NCI-H748 treated with DMSO at 0.1 percent for 48 hours (cell line): ENCODE results near the gene TMEM35B.
A peak's percentile ranks its signal among the peaks of the same experiment; 100 is the strongest.
"Not testable (repeated sequence)": the region's sequence is repeated elsewhere in the genome, so short reads cannot be mapped to it uniquely, and the experiment has no call there.

Experiments used
- DNase-seq: peaks from one replicate; lab custom pipeline; 2025; lab: John Stamatoyannopoulos, UW

TMEM35B gene

GRCh38 chr1:34975771-34976170 lies 9.4 kb downstream of the TMEM35B start:
- DNase-seq = no peak

DNA sequence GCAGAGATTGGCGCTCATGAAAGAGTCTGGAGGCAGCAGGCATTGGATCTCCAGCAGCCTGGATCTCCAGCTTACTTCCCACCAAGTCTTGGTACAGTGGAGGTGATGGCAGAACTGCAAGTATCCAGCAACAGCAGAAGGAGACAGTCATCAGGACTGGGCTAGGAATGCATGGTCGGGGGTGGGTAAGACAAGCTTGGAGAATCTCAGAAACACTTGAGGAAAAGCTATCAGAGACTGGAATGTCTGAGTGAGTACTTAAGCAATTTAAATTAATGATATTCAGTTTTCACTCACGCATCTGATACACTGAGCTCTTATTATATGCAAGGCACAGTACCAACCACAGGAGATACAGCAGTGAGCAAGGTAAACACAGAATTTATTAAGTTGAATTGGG lies 9.8 kb downstream of the TMEM35B start:
- DNase-seq = no peak

GRCh38 chr1:34974626-34975025 lies 10.5 kb downstream of the TMEM35B start:
- no peak for DNase-seq

DNA sequence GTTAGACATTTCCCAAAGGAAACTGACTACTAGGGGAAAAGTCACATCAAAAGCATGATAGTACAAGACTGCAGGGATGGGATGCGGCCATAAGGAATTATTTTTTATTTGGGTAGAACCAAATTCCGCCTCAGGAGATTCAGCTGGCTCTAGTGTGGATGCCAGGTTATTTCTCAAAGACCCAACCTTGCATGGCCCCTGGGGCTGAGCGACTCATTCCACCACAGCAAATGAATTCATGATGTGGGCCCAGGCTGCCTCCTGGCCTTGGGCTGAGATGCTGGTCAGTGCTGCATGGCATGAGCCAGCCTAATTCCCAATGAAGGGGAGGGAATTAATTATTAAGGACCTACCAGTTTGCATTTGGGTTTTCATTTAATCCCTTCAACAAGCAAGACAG lies 11.8 kb downstream of the TMEM35B start:
- DNase-seq = no peak

GRCh38 chr1:34970829-34971228 lies 14.3 kb downstream of the TMEM35B start:
- peak; percentile 49 for DNase-seq

DNA sequence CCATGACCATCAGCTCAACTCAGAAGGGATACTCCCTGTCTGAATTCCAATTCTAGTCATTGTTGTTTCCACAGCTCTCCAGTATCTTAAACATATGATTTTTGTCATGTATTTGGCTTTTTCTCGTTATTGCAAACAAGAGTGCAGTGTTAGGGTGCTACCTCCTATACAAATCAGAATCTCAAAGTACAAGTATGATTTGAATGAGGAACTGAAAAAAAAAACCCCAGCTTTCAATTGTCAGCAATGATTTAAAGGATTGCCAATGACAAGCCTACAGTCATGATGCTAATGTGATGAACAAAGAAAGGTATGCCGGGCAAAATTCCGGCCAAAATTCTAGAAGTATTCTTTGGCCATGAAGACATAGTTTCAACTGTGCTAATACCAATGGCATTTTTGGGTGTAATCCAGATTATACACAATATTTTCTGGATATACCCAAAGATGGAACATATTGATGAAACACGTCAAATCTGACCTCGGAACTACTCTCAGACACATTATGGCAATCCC lies 14.9 kb downstream of the TMEM35B start:
- DNase-seq = no peak

GRCh38 chr1:34968297-34968696 lies 16.9 kb downstream of the TMEM35B start:
- DNase-seq = not testable (repeated sequence)

DNA sequence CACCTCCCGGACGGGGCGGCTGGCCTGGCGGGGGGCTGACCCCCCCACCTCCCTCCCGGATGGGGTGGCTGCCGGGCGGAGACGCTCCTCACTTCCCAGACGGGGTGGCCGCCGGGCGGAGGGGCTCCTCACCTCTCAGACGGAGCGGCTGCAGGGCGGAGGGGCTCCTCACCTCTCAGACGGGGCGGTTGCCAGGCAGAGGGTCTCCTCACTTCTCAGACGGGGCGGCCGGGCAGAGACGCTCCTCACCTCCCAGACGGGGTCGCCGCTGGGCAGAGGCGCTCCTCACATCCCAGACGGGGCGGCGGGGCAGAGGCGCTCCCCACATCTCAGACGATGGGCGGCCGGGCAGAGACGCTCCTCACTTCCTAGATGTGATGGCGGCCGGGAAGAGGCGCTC lies 17.5 kb downstream of the TMEM35B start:
- not testable (repeated sequence) for DNase-seq

GRCh38 chr1:34965597-34965996 lies 19.6 kb downstream of the TMEM35B start:
- no peak for DNase-seq

- no peak for DNase-seq
Observed at GRCh38 chr1:34950428-34950827, 34.7 kb downstream of the TMEM35B start.

DNA sequence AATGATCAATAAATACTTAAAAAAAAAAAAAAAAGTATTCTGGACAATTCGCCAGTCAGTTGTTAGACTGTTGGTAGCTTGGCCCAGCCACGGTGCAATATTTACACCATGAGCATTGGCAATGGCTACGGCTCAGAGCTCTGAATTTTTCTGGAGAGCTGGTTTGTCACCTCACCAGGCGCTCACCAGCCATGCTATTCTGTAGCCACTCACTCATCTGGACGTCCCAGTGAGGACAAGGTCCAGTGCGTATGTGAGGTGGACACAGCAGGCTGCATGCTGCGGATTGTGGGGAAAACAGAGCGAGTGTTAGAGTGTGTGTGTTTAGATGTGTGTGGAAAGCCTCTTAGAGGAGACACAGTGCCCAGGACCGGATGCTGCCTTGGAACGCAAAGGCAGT lies 36.4 kb downstream of the TMEM35B start:
- DNase-seq = not testable (repeated sequence)

GRCh38 chr1:34947641-34948314 lies 37.4 kb downstream of the TMEM35B start:
- DNase-seq = not testable (repeated sequence)

DNA sequence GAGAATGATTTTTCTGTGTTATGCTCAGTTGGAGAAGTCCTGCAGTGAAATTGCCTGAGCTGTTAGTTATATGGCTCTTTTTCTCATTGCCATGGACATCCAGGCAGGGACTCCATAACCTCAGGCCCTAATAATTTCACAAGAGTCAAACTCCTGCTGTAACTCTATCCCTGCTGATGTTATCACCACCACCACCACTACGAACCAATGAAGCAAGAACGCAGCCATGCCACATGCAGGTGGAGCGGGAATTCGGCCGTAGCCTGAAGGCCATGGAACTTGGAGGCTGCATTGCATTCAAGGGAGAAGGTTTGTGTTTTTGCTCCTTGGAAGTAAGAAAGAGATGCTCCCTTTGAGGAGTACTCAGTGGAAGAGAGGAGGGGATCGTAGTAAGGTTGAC lies 38.9 kb downstream of the TMEM35B start:
- DNase-seq = no peak

DNA sequence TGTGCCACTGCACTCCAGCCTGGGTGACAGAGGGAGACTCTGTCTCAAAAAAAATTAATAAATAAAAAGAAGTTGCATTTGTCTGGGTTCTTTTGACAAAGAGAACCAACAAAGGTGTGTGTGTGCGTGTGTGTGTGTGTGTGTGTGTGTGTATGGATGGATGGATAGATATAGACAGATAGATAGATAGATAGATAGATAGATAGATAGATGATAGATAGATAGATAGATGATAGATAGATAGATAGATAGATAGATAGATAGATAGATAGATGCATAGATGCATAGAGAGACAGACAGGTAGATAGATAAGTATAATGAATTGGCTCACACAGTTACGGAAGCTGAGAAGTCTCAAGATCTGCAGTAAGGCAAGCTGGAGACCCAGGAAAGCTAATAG lies 43.3 kb downstream of the TMEM35B start:
- not testable (repeated sequence) for DNase-seq
